Loucy (cell line): Measurements from ENCODE around the gene PTPRN2.

Experiments
- CTCF ChIP-seq: fragments of 200-600 bp; sonication (generic); conservative IDR thresholded peaks from 2 replicates; pipeline ENCODE4 v1.5.1; 2014; ENCODE audit warnings: mild to moderate bottlenecking, antibody characterized with exemption, low read length
- EZH2phosphoT487 ChIP-seq: fragments of 200-600 bp; IDR thresholded peaks from 2 replicates; pipeline ENCODE4 v1.6.1; 2018; ENCODE audit warnings: antibody characterized with exemption, mild to moderate bottlenecking, moderate library complexity, borderline replicate concordance

- TF ChIP-seq CTCF (no peak), EZH2phosphoT487 (no peak)
Observed at GRCh38 chr7:157627646-157628045, 960.0 kb downstream of the PTPRN2 start.
